Mucosa of stomach (tissue), 1 donor: Measurements from ENCODE around the gene RPS2.

Experiments used
- H3K27me3 ChIP-seq: one replicate; pipeline ENCODE4 v1.7.0; 2013; ENCODE audit warnings: mild to moderate bottlenecking, low read length; ENCODE audit not compliant: control insufficient read depth, insufficient read depth
- H3K36me3 ChIP-seq: one replicate; pipeline ENCODE4 v1.7.0; 2013; ENCODE audit warnings: low read length; ENCODE audit not compliant: control insufficient read depth, insufficient read depth
- H3K4me1 ChIP-seq: one replicate; pipeline ENCODE4 v1.7.0; 2013; ENCODE audit warnings: mild to moderate bottlenecking, low read length; ENCODE audit not compliant: control insufficient read depth, insufficient read depth
- H3K4me3 ChIP-seq: one replicate; pipeline ENCODE4 v1.7.0; 2013; ENCODE audit warnings: low read length
- H3K9ac ChIP-seq: one replicate; pipeline ENCODE4 v1.7.0; 2013; ENCODE audit warnings: mild to moderate bottlenecking, low read length, moderate library complexity
- H3K9me3 ChIP-seq: one replicate; pipeline ENCODE4 v1.7.0; 2013; ENCODE audit warnings: mild to moderate bottlenecking, low read length, moderate library complexity; ENCODE audit not compliant: control insufficient read depth
- donor health status: Pancreatic carcinoma.

The RPS2 gene

GRCh38 chr16:1938910-1939309, 25.7 kb downstream of the RPS2 start:
- Histone ChIP-seq H3K4me3 (no peak overlapping the region), H3K9ac (no peak overlapping the region), H3K4me1 (peaks cover 20% of the 10 kb centered on the region), H3K27me3 (no peaks in the 10 kb centered on the region), H3K9me3 (no peaks in the 10 kb centered on the region), H3K36me3 (no peaks in the 10 kb centered on the region)

GRCh38 chr16:1938316-1938715, 26.3 kb downstream of the RPS2 start:
- no peaks in the 10 kb centered on the region for H3K27me3 ChIP-seq
- no peak overlapping the region for H3K4me3 ChIP-seq
- peaks cover 20% of the 10 kb centered on the region for H3K4me1 ChIP-seq
- H3K9me3 ChIP-seq = no peaks in the 10 kb centered on the region
- H3K36me3 ChIP-seq = no peaks in the 10 kb centered on the region
- no peak overlapping the region for H3K9ac ChIP-seq

GRCh38 chr16:1936945-1937479, 27.6 kb downstream of the RPS2 start:
- no peak overlapping the region for H3K4me3 ChIP-seq
- H3K4me1 ChIP-seq = peaks cover 13% of the 10 kb centered on the region
- no peaks in the 10 kb centered on the region for H3K27me3 ChIP-seq
- H3K36me3 ChIP-seq = no peaks in the 10 kb centered on the region
- no peaks in the 10 kb centered on the region for H3K9me3 ChIP-seq
- H3K9ac ChIP-seq = no peak overlapping the region

GRCh38 chr16:1933097-1933661, 31.4 kb downstream of the RPS2 start:
- Histone ChIP-seq H3K4me1 (peaks cover 5% of the 10 kb centered on the region), H3K27me3 (no peaks in the 10 kb centered on the region), H3K4me3 (no peak overlapping the region), H3K9me3 (no peaks in the 10 kb centered on the region), H3K9ac (no peak overlapping the region), H3K36me3 (no peaks in the 10 kb centered on the region)

- H3K4me3 ChIP-seq = no peak overlapping the region
- H3K36me3 ChIP-seq = no peaks in the 10 kb centered on the region
- peaks cover 5% of the 10 kb centered on the region for H3K4me1 ChIP-seq
- H3K9me3 ChIP-seq = no peaks in the 10 kb centered on the region
- H3K9ac ChIP-seq = no peak overlapping the region
- H3K27me3 ChIP-seq = no peaks in the 10 kb centered on the region
Observed at GRCh38 chr16:1932050-1933028, 32.3 kb downstream of the RPS2 start.

- Histone ChIP-seq H3K4me3 (no peak overlapping the region), H3K36me3 (no peaks in the 10 kb centered on the region), H3K4me1 (peaks cover 2% of the 10 kb centered on the region), H3K27me3 (peaks cover 3% of the 10 kb centered on the region), H3K9me3 (no peaks in the 10 kb centered on the region), H3K9ac (no peak overlapping the region)
Observed at GRCh38 chr16:1930338-1930720, 34.3 kb downstream of the RPS2 start.

GRCh38 chr16:1929578-1930337, 34.9 kb downstream of the RPS2 start:
- Histone ChIP-seq H3K9me3 (no peaks in the 10 kb centered on the region), H3K9ac (peak overlapping the region; percentile 18), H3K4me1 (no peaks in the 10 kb centered on the region), H3K4me3 (no peak overlapping the region), H3K27me3 (peaks cover 3% of the 10 kb centered on the region), H3K36me3 (no peaks in the 10 kb centered on the region)

GRCh38 chr16:1929105-1929504, 35.5 kb downstream of the RPS2 start:
- no peaks in the 10 kb centered on the region for H3K36me3 ChIP-seq
- H3K4me3 ChIP-seq = no peak overlapping the region
- peak overlapping the region; percentile 18 for H3K9ac ChIP-seq
- H3K4me1 ChIP-seq = no peaks in the 10 kb centered on the region
- H3K27me3 ChIP-seq = peaks cover 6% of the 10 kb centered on the region
- H3K9me3 ChIP-seq = no peaks in the 10 kb centered on the region

GRCh38 chr16:1926271-1926670, 38.4 kb downstream of the RPS2 start:
- Histone ChIP-seq H3K9me3 (no peaks in the 10 kb centered on the region), H3K36me3 (no peaks in the 10 kb centered on the region), H3K27me3 (peaks cover 29% of the 10 kb centered on the region), H3K9ac (no peak overlapping the region), H3K4me3 (no peak overlapping the region), H3K4me1 (peaks cover 9% of the 10 kb centered on the region)

GRCh38 chr16:1924095-1924494, 40.5 kb downstream of the RPS2 start:
- H3K9me3 ChIP-seq = no peaks in the 10 kb centered on the region
- no peak overlapping the region for H3K4me3 ChIP-seq
- H3K27me3 ChIP-seq = peaks cover 51% of the 10 kb centered on the region
- H3K4me1 ChIP-seq = peaks cover 9% of the 10 kb centered on the region
- no peaks in the 10 kb centered on the region for H3K36me3 ChIP-seq
- no peak overlapping the region for H3K9ac ChIP-seq

GRCh38 chr16:1923299-1924034, 41.2 kb downstream of the RPS2 start:
- Histone ChIP-seq H3K27me3 (peaks cover 57% of the 10 kb centered on the region), H3K4me1 (peaks cover 9% of the 10 kb centered on the region), H3K9me3 (no peaks in the 10 kb centered on the region), H3K36me3 (no peaks in the 10 kb centered on the region), H3K4me3 (no peak overlapping the region), H3K9ac (no peak overlapping the region)
